Kidney epithelial cell (primary cell): ENCODE data around the gene PLK3. TPM values are rescaled to one million over a fixed set of nuclear protein-coding genes. Genes with fewer than 3 reads are reported as not detected.

ENCODE experiments used
- DNase-seq: peaks from one replicate; pipeline ENCODE4 v3.0.0-alpha.2; 2010; ENCODE audit warnings: low read depth
- H3K27me3 ChIP-seq: 2 replicates; pipeline ENCODE4 v1.6.0; 2011; ENCODE audit warnings: low read length; ENCODE audit not compliant: control insufficient read depth, insufficient read depth
- H3K36me3 ChIP-seq: 2 replicates; pipeline ENCODE4 v1.5.1; 2011; ENCODE audit warnings: low read length; ENCODE audit not compliant: control insufficient read depth, insufficient read depth
- H3K4me3 ChIP-seq: 2 replicates; pipeline ENCODE4 v1.5.1; 2011; ENCODE audit warnings: low read depth, mild to moderate bottlenecking, control low read depth, low read length
- total RNA-seq: library from RNA; depleted of rRNA; stranded (reverse); fragments of >200 nt; gene quantifications from 2 replicates; pipeline ENCODE4 v1.2.3, GENCODE V29; 2015
- TF ChIP-seq, protein P1 (sequence below): IDR thresholded peaks from 2 replicates; pipeline ENCODE4 v1.5.1; 2011; ENCODE audit warnings: mild to moderate bottlenecking, moderate library complexity, low read length, control low read depth, inconsistent platforms; ENCODE audit not compliant: insufficient read depth, poor library complexity, severe bottlenecking

Gene PLK3
- total RNA-seq, 1 donor from 2014 or later, result 53.7 TPM

DNA sequence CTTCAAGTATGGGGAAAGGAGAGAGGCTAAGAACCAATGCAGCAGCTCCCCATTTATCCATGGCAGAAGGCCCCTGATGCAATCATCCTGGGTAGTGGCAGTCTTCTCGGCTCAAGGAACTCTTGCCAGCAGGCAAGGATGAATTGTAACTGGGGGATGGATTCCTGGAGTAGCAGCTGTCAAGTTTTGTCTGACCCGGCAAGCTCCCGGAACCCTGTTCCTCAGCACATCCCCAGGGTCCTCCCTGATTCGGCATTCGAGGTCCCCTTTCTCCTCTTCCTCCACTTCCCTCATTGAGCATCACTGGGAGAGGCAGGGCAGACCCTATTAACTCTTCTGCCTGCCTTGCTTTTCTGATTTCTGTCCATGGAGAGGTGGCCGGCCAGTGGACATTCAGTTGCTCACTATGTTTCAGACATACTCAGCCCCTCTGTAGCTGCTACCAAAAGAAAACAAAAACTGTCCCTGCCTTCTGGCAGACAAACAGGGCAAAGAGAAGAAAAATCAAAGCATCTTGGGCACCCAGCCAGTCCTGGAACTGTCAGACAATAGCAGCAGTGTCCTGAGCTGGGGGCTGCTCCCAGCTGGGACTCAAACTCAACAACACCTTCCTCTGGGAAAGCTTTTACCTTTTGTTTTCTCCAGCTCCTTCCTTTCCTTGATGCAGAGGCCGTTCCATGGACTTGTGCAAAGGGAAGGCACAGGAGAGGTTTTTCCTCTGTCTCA lies 48.4 kb downstream of the PLK3 start:
- TF ChIP-seq, protein P1, sequence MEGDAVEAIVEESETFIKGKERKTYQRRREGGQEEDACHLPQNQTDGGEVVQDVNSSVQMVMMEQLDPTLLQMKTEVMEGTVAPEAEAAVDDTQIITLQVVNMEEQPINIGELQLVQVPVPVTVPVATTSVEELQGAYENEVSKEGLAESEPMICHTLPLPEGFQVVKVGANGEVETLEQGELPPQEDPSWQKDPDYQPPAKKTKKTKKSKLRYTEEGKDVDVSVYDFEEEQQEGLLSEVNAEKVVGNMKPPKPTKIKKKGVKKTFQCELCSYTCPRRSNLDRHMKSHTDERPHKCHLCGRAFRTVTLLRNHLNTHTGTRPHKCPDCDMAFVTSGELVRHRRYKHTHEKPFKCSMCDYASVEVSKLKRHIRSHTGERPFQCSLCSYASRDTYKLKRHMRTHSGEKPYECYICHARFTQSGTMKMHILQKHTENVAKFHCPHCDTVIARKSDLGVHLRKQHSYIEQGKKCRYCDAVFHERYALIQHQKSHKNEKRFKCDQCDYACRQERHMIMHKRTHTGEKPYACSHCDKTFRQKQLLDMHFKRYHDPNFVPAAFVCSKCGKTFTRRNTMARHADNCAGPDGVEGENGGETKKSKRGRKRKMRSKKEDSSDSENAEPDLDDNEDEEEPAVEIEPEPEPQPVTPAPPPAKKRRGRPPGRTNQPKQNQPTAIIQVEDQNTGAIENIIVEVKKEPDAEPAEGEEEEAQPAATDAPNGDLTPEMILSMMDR, result no peak
- H3K4me3 ChIP-seq, result no peak overlapping the region
- DNase-seq, result no peak
- H3K36me3 ChIP-seq, result no peaks in the 10 kb centered on the region
- no peaks in the 10 kb centered on the region for H3K27me3 ChIP-seq

DNA sequence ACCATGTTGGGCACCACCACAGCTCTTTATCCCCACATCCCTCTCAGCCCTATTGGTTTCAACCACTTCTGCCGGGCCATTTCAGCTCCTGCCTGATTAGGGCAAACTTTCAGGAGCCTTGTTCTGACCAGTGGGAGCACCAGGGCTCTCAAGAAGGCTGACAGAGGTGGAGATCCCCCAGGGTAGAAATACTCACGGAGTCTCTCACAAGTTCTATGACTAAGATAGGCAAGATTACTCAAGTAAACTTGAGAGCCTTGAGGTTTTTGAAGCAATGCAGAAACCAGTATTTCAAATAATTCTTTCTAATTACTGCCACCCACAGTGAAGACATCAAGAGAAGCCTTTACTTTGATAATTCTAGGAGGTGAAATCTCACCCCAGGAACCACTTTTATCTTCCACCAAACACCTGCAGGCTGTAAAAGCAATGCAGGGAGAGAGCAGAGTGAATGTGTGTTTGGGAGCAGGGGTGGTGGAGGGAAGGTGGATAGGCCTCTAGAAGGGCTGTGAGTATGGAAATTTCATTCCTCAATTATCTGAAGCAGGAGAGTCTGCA lies 49.5 kb downstream of the PLK3 start:
- TF ChIP-seq, protein P1, result no peak
- DNase-seq, result no peak
- Histone ChIP-seq H3K4me3 (no peak overlapping the region), H3K27me3 (no peaks in the 10 kb centered on the region), H3K36me3 (no peaks in the 10 kb centered on the region)

DNA sequence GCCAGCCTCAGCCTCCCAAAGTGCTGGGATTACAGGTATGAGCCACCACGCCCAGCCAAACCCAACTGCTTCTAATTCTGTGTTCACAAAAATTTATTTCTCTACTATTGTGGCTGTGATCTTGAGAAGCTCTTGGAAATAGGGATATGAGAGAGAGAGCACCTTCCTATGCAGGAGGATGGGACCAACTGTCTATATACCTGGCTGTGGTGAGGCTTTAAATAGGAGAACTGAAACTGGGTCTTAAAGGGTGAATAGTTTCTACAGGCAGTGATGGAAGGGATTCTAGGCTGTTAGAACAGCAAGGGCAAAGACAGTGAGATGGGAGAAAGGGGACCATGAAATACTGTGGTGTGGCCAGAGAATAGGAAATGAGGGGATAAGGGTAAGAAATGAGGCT lies 51.1 kb downstream of the PLK3 start:
- TF ChIP-seq, protein P1, result no peak
- no peak overlapping the region for H3K4me3 ChIP-seq

DNA sequence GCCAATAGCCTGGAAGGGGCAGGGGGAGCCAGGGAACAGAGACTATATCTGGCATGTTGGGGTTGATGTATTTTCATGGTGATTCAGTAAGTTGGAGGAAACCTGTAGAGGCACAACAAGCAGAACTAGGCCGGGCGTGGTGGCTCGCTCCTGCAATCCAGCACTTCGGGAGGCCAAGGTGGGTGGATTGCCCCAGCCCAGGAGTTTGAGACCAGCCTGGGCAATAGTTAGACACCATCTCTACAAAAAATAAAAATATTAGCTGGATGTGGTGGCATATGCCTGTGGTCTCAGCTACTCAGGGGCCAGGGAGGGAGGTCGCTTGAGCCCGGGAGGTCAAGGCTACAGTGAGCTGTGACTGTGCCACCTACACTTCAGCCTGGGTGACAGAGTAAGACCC lies 53.0 kb downstream of the PLK3 start:
- no peaks in the 10 kb centered on the region for H3K36me3 ChIP-seq
- DNase-seq, result no peak
- TF ChIP-seq, protein P1, result no peak
- H3K27me3 ChIP-seq, result no peaks in the 10 kb centered on the region
- no peak overlapping the region for H3K4me3 ChIP-seq

More for the DNA sequence above, 51.1 kb downstream of the PLK3 start:
- DNase-seq, result no peak
- H3K36me3 ChIP-seq, result no peaks in the 10 kb centered on the region
- no peaks in the 10 kb centered on the region for H3K27me3 ChIP-seq

DNA sequence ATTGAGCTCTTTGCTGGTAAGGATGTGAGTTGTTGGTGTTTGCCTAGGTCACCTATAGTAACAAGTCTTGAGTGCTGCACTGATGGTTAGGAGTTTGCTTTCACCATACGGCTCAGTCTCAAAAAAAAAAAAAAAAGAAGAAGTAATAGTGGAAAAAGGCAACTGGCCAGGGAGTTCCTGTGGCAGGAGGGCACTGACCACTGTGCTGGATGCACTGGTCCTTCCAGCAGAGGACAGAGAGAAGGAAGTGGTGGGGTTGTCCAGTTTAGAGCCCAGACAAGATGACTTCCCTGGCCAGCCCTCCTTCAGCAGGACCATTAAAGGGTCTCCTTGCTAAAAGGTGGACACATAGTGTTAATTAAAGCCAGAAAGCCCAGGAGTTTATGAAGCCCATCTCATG lies 54.8 kb downstream of the PLK3 start:
- H3K36me3 ChIP-seq, result no peaks in the 10 kb centered on the region
- H3K27me3 ChIP-seq, result no peaks in the 10 kb centered on the region
- TF ChIP-seq, protein P1, result no peak
- no peak for DNase-seq
- H3K4me3 ChIP-seq, result no peak overlapping the region

Other genes starting within 250 kb of the PLK3 start
- gene TMEM53, start 125.9 kb upstream of the PLK3 start, total RNA-seq, result 11.5 and 12.2 TPM in 2 replicates
- 4.7 TPM in 1 of 2 replicates, not detected in the other for gene ARMH1, start 125.7 kb upstream of the PLK3 start, total RNA-seq
- not detected in 2 replicates for gene RNU5D-1, start 69.2 kb upstream of the PLK3 start, total RNA-seq
- gene KIF2C, start 60.5 kb upstream of the PLK3 start, total RNA-seq, result 9.5 and 11.8 TPM in 2 replicates
- gene RPS8, start 24.8 kb upstream of the PLK3 start, total RNA-seq, result 3,692 and 4,100 TPM in 2 replicates
- 0.25 TPM in 1 of 2 replicates, not detected in the other for gene BEST4, start 12.2 kb upstream of the PLK3 start, total RNA-seq
- 0.25 and 0.41 TPM in 2 replicates for gene DYNLT4, start 7.0 kb downstream of the PLK3 start, total RNA-seq
- 3.8 and 4.4 TPM in 2 replicates for gene BTBD19, start 8.1 kb downstream of the PLK3 start, total RNA-seq
- gene PTCH2, start 42.9 kb downstream of the PLK3 start, total RNA-seq, result under 0.01 and 0.38 TPM in 2 replicates
- 23.2 and 24.3 TPM in 2 replicates for gene EIF2B3, start 186.2 kb downstream of the PLK3 start, total RNA-seq
- 38.3 and 44.3 TPM in 2 replicates for gene HECTD3, start 210.9 kb downstream of the PLK3 start, total RNA-seq
- gene UROD, start 211.9 kb downstream of the PLK3 start, total RNA-seq, result 92.8 and 113 TPM in 2 replicates